Measurements from ENCODE around the gene NPHP1.
"Not testable (repeated sequence)": the region's sequence is repeated elsewhere in the genome, so short reads cannot be mapped to it uniquely, and the experiment has no call there.

The NPHP1 gene

GRCh38 chr2:110101901-110102803 is 102.7 kb downstream of the NPHP1 start:
- DNase-seq: no peak

- no peak for DNase-seq
Measured at GRCh38 chr2:110101280-110101844, 103.5 kb downstream of the NPHP1 start.

GRCh38 chr2:110100880-110101279 is 103.9 kb downstream of the NPHP1 start:
- DNase-seq: not testable (repeated sequence)

GRCh38 chr2:110100480-110100879 is 104.3 kb downstream of the NPHP1 start:
- no peak for DNase-seq

GRCh38 chr2:110099471-110100225 is 105.2 kb downstream of the NPHP1 start:
- DNase-seq: no peak

GRCh38 chr2:110099038-110099425 is 105.8 kb downstream of the NPHP1 start:
- DNase-seq: no peak

- no peak for DNase-seq
Measured at GRCh38 chr2:110097506-110098220, 107.2 kb downstream of the NPHP1 start.

GRCh38 chr2:110095994-110096633 is 108.7 kb downstream of the NPHP1 start:
- no peak for DNase-seq

- DNase-seq: not testable (repeated sequence)
Measured at GRCh38 chr2:110094884-110095534, 109.8 kb downstream of the NPHP1 start.

- not testable (repeated sequence) for DNase-seq
Measured at GRCh38 chr2:110093924-110094323, 110.9 kb downstream of the NPHP1 start.

- not testable (repeated sequence) for DNase-seq
Measured at GRCh38 chr2:110090164-110090563, 114.6 kb downstream of the NPHP1 start.

- DNase-seq: not testable (repeated sequence)
Measured at GRCh38 chr2:110083757-110084156, 121.1 kb downstream of the NPHP1 start.

GRCh38 chr2:110083162-110083561 is 121.7 kb downstream of the NPHP1 start:
- not testable (repeated sequence) for DNase-seq

GRCh38 chr2:110078104-110078503 is 126.7 kb downstream of the NPHP1 start:
- not testable (repeated sequence) for DNase-seq

GRCh38 chr2:110075896-110076295 is 128.9 kb downstream of the NPHP1 start:
- DNase-seq: not testable (repeated sequence)

Data from stimulated activated CD4-positive, alpha-beta T cell treated with anti-CD3 and anti-CD28 coated beads, Interleukin-4, amount 100 ng/mL, for 4 hours (primary cell).